SW 1271 (cell line): ENCODE measurements around the gene SLC5A9.
"Not testable (repeated sequence)": the region's sequence is repeated elsewhere in the genome, so short reads cannot be mapped to it uniquely, and the experiment has no call there.

Experiments used
- DNase-seq, 2 experiments: peaks; one replicate each; lab custom pipeline; 2025; lab: John Stamatoyannopoulos, UW

The SLC5A9 gene

DNA sequence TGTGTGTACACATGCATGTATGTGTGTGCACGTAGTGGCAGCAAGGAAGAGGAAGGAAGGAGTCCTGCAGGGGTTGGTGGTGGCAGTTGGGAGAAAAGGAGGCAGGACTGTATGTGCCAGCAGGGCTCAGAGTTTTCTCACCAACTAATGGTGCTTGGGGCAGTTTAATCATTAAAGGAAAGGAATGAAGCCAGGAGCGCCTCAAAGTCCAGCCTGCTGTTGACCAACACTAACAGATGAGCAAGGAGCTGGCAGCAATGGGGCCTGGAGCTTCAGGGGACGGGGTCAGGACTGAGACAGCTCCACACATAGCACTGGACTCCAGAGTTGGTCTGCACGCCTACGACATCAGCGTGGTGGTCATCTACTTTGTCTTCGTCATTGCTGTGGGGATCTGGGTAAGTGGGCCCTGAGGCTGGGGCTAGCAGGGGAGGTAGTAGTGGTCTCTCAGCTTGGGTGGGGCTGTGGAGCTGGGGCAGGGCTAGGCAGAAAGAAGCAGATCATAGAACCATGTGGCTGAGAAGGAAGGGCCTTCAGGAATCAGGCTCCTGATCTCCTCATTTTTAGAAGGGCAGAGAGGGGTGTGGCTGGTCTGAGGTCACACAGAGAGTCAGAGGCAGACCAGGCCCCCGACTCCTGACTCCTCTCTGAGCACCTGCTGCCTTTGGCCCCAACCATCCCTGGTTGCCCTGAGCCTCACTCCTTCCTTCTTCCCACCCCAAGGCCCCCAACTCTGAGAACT lies at the start of gene SLC5A9:
TSS of gene SLC5A9 (plus strand) at position 216 of the 742 bp plus-strand sequence. CDS start at position 237, 21 bp downstream.
- no peak for DNase-seq

DNA sequence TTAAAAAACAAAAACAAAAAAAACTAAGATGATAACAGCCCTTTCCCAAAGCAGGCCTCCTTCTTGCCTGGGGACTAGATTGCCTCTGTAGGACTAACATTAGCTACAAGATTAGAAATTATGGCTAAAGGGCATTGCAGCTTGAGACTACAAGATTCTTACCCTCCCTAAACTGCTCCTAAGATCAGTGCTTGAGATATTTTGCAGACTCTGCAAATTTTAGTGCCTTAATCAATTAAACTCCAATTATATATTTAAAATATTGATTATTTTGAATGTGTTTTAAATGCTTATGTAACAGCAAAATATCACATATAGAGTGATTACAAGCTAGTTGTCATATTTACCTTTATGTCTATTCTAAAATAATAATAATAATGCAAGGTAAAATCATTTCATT lies 47.4 kb upstream of the SLC5A9 start:
- DNase-seq: no peak

DNA sequence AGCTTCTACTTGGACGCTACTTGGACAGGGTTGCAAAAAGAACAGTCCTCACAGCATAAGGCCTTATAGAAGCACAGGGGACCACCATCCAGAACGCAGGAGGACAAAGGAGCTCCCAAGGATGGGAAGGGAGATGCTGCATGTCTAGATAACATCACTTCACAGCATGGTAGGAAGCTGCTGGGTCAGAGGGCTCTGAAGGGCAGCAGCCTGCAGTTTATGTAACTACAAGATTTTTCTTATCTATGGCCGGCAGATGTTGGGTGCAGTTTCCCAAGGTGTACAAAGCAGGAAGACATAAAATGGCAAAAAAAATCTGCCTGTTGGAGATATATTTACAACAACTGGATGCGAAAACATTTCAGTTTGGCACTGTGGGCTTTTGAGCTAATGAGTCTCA lies 45.3 kb upstream of the SLC5A9 start:
- no peak for DNase-seq

DNA sequence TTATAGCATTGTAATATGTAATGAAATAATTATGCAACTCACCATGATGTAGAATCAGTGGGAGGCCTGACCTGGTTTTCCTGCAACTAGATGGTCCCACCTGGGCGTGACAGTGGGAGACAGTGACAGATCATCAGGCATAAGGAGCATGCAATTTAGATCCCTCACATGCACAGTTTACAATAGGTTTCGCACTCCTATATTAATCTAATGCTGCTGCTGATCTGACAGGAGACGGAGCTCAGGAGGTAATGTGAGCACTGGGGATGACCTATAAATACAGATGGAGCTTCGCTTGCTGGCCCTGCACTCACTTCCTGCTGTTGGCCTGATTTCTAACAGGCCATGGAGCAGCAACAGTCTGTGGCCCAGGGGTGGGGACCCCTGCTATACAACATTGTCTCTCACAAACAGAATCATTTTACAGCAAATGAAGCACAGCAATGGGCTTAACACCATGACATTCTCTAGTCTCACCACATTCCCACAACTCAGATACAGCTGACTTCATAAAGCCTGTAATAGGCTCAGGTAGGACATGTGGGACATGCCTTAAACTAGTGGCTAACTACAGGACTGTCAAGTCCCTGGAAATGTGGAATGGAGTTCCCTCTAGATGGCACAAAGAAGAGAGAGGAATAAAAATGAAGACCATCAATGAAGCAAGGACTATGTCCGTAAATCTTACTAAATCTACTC lies 40.7 kb upstream of the SLC5A9 start:
- no peak for DNase-seq

DNA sequence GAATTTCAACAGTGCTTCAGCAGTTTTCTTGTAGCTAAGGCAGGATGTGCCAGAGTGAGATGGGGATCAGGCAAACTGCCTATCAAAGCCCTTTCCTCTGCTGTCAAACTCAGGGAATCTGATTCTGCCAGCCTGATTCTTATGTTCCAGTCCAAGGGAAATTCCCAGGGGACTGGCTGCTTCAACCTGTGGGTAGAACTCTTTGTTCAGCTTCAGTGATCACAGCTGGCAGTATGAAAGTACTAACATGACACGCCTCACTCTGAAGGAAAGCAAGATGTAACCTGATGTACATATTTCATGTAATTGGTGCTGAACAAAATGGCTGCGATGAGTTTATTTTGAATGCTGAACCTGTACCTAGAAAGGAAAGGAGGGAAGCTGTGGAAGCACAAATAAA lies 40.1 kb upstream of the SLC5A9 start:
- DNase-seq: no peak

DNA sequence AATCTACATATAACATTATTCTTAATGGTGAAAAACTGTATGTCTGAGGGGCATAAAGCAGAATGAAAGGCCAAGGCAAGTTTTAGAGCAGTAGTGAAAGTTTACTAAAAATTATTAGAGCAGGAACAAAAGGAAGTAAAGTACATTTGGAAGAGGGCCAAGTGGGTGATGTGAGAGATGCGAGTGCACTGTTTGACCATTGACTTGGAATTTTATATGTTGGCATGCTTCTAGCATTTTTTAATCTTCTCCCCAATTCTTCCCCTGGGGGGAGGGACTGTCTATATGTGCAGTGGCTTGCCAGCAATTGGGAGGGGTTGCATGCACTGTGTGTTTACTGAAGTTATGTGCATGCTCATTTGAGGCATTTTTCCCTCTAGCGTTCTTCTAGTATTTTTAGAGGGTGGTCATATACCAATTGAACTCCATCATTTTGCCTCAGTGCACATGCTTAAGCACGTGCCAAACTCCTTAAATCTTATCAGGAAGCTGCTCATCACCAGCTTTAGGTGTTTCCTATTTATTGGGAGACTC lies 36.1 kb upstream of the SLC5A9 start:
- DNase-seq: no peak

DNA sequence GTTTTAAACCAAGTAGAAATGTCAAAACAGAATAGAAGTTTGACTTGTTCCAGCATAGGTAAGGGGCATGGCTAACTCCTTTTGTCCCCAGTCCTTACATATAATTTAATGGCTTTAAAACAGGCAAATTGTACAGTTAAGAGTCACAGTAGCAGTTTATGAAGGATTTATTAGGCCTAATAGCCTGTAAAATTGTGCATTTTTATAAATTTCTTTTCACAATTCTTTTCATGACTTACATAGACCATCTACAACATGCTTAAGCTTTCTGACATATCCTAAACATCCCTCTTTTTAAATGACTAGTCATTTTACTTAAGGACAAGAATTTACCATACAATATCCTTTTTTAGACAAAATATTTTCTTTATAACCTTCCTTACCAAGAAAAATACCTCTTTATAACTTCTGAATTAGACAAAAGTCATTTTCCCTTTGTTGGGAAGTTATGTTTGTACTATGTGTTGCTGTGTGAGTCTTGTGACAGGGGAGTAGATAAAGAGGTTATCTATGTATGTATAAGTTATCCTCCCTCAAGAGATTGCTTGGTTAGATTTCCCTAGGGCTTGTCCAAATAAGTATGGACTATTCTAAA lies 34.5 kb upstream of the SLC5A9 start:
- DNase-seq: no peak

DNA sequence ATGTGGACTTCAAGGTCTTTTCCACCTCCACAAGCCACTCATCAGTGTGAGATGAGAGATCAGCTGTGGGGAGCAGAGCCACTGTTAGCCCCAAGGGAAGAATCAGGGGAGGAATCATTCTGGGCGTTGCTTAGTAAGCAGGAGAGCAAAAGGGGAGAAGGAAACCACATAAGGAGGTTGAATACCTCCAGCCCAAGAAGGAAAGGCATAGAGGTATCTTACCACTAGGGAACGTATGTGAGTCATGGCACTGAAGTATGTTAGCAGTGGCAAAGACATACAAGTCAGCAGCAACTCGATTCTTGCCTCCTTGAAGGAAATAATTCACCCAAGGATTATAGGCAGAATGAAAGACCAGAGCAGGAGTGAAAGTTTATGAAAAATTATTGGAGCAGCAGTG lies 31.6 kb upstream of the SLC5A9 start:
- no peak for DNase-seq

DNA sequence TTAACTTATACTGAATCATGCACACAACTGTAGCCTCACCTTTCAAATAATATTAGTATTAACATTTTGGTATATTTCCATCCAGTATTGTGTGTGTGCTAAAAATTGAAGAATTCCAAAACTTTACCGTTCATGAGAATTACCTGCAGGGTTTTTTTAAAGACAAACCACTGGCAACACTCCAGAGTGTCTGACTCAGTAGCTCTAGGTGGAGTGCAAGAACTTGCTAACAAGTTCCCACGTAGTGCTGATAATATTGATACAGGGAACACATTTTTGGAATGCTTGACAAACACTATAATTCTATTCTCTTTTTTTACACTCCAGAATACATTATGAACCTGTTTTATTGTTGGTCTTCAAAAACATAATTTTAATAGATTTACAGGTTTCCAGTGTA lies 27.7 kb upstream of the SLC5A9 start:
- no peak for DNase-seq

DNA sequence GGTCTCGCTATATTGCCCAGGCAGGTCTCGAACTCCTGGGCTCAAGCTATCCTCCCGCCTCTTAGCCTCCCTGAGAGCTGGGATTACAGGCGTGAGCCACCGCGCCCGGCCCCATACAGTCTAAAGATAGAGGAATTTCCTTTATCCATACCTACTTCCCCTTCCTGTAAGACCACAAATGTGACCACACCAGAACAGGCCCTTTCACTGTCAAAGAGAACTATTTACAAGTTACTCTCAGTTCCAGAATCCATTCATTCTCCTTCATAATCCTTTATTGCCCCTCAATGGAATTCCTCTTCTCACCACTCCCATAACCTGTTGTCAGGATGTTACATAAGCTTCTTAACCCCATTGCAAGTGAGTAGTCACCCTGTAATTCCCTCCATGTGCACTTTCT lies 26.3 kb upstream of the SLC5A9 start:
- no peak for DNase-seq

DNA sequence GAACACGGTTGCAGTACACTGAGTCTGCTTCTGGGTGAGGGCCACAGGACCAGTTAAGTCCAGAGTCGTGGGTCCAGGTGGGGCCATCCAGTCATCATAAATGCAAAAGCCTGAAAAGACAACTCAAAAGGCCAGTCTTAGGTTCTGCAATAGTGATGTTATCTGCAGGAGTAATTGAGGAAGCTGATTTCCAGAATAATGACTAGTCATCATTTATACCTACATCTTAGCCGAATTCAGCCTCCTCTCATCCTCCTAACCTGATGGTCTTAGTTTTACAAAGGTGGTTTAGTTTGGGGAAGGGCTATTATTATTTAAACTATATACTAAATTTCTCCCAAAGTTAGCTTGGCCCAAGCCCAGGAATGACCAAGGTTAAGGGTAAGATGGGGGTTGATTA lies 23.5 kb upstream of the SLC5A9 start:
- no peak for DNase-seq

DNA sequence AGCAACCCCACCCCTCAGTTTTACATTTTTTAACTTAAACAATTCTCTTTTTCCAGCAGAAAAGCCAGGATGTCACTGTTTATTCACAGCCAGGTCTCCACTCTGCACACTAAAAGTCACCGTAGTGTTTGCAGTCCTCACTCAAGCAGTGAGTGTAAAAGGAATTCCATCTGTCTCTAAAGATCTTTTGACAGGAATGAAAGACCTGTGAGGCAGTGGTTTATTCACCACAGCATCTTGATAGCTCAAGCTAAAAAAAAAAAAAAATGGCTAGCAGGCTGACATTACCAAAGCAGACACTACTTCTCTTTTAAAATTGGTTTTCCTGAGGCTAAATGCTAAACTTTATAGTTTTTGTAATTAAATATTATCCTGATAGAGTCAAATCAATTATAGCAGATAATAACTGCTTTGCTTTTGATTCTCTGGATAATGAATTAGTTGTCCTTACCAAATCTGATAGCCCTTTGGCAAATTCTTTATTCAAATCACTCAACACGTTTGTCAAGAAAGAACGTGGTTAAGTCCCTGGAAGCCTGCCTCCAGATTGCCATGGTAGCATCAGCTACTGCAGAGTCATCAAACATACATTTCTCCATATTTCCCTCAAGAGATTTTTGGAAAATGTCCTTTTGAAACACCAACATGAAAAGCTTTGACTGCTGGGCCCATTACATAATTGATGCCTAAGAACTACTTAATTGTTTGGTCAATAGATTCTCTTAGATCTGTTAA lies 22.2 kb upstream of the SLC5A9 start:
- no peak for DNase-seq

DNA sequence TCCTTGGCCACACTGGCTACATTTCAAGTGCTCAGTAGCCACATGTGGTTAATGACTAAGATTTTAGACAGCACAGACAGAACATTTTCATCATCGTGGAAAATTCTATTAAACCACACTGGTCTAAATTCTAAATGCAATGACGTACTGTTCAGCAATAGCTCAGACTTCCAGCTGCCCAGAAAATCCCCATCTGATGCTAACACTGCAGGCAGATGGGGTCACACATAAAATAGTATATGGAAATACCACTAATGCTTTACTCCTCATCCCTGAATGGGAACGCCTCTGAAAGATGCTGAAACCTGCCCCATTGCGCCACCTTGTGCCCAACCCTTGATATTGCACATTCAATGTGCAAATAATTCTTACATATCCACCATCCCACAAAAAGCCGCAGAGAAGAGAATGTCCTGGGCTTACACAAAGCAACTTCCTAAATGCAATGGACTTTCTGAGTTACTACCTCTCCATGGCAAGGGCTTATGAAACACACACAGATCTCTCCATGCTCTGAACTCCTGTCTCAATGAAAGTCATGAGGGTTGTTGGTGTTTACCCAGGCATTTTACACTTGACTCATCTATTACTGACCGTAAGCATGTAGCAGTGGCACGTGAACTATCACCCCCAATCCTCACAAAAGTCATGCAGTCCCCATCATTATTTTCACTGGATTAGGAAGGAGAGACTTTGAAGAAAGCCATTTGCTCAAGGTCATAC lies 20.3 kb upstream of the SLC5A9 start:
- peak; percentile 4 to 12 for DNase-seq

DNA sequence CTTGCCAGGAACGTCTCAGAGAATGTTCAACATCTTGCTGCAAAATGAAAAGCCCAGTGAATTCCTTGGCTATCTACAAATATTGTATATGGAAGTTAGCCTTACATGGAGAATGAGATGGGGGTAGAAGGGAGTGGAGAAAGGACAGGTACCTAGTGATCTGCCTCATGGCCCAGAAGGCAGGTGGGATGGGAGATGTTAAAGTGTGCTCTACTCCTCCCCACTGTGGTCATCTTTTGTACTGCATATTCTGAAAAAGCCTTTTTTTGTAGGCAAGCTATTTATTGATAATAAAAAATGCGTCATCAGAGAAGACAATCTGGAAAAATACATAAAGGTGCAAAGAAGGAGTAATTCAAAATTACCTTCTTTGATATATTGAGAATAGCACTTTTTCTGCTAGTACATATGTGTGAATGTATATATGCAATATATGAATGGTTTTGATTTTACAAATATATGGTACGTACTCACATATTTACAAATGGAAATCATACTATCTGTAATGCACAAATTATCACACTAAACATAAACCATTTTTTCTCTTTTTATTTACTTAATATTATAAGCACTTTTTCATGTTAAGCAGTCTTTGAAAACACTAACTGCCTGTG lies 19.1 kb upstream of the SLC5A9 start:
- DNase-seq: peak in 1 of 2 experiments; percentile 12

DNA sequence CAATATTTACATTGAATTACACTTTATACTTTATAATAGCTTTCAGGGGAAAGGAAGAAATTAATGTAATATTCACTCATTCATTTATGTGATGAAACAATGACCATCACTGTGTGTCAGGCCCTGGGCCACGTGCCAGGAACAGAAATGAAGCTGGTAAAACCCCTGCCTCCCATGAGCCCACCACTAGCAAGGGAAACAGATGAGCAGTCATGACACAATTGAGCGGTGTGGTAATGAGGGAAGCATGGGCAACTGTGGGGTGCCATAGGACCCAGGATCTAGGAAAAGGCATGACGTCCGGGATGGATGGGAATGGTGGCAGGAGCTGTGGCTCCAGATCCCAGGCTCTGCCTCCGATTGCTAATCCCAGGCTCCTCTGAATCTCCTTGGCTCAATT lies 17.0 kb upstream of the SLC5A9 start:
- no peak for DNase-seq

DNA sequence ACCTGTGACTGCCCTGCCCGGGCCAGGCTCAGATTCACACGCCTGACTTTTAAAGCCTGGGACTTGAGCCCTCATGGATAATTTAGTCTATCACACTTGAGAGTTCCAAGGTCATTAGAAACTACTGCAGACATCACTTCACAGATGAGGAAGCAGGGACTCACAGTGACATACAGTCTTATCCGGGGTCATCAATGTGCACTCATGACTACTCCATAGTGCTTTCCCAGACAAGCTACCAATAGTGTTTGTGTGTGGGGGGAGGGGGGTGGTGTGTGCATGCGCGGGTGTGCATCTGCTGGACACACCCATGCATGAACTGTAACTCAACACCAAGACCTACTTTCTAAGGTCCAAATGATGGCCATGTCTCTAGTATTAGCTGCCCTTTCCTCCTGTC lies 16.1 kb upstream of the SLC5A9 start:
- DNase-seq: no peak

DNA sequence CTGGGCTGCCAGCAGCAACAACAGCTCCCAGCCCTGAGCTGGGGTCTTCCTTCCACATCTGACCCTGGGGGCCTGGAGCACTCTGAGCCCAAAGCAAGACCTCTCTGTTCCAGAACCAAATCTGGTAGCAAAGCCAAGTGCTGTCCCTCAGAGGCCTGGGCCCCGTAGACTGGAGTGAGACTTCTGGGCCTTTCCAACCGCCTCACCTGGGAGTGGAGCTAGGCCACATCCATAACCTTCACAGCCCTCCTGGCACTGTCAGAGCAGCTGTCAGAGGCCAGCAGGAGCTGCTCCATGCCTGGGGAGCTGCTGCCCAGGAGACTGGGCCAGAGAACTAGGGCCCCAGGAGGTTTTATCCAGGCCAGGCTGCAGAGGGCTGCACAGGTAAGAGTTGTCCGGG lies 15.4 kb upstream of the SLC5A9 start:
- no peak for DNase-seq

DNA sequence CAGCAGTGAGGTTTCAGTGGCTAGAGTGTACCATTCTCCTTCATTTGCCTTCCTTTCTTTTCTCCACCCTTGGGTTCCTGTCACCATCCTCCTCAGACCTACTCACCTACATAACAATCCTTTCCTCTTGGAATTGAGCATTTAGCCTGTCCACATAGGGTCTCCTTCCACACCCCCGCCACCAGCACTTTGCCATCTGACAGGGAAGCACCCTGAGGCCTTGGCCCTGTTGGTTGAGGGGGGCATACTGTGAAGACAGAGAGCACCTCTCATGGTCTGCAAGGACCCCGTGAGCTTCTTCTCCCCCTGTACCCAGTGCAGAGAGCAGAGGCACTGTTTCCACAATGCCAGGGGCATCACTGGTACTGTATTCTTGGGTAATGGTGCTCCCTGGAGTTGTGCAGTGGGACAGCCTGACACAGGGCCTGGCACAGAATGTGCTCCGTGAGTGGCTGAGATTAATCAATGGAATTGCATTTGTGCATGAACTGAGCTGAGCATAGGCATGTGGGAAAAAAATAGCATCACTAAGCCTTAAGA lies 14.9 kb upstream of the SLC5A9 start:
- DNase-seq: no peak

DNA sequence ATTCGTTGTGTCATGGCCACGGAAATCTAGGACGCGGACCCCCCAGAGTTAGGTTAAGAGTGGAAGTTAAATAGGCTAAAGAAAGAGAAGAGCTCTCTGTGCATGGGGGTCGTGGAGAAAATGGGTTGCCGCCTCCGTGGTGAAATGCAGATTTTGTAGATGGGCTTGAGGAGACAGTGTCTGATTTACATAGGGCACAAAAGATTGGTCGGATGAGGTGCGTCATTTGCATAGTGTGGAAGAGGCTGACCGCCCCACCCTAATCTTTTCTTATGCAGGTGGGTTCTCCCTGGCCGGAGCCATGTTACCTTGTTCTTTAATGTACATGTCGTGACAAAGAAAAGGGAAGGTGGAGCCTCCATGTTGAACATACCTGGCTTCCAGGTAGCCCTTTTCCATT lies 14.3 kb upstream of the SLC5A9 start:
- DNase-seq: no peak

DNA sequence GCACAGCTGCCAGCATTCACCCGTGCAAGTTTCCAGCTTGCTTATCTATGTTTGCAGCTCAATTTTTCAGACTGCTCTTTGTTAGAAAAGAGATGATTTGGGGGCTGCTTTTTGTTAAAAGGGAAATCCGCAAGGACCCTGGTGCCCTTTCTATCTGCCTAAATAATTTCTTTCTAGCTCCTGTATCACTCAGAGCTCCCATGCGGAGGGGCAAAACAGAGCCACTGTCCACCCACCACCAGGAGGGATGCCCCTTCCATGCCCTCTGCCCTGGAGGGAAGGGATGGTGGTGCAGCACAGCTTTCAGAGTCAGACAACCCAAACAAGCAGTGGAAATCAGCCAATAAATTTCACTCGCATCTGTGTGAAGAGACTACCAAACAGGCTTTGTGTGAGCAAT lies 13.9 kb upstream of the SLC5A9 start:
- DNase-seq: no peak

DNA sequence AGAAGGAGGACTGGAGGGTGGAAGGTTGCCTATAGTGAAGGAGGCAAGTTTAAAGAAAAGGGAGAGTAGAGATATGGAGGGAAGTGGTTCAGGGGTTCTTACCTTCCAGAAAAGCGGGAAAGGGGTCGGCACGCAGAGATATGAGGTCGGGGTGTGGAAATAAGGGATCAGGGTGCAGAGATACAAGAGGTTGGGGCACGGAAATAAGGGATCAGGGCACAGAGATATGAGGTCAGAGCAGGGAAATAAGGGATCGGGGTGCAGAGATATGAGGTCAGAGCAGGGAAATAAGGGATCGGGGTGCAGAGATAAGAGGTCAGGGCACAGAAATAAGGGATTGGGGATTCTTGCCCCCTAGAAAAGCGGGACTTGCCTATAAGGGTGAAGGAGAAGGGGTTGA lies 9.1 kb upstream of the SLC5A9 start:
- DNase-seq: not testable (repeated sequence)
